Esophagus muscularis mucosa (tissue), 4 donors: ENCODE measurements around the gene PGRMC1. TPM values are rescaled to one million over a fixed set of nuclear protein-coding genes. Genes with fewer than 3 reads are reported as not detected.

Experiments used
- DNase-seq: peaks from one replicate; pipeline ENCODE4 v3.0.0-alpha.2; 2017; ENCODE audit errors: extremely low spot score
- H3K27ac ChIP-seq, 4 donors: fragments of 200-600 bp; sonication (generic); replicated peaks in 1 of 4; 1 replicate in 3 of 4; 2 replicates in 1 of 4; pipeline ENCODE4 v1.5.1; 2016 to 2019; ENCODE audit warnings: mild to moderate bottlenecking in 1 of 4
- H3K27me3 ChIP-seq, 4 donors: fragments of 200-600 bp; sonication (generic); one replicate each; pipeline versions ENCODE4 v1.5.1 to v1.6.0; 2016 to 2019
- H3K36me3 ChIP-seq, 4 donors: fragments of 200-600 bp; sonication (generic); one replicate each; pipeline ENCODE4 v1.5.1; 2016 to 2019
- H3K4me1 ChIP-seq, 4 donors: fragments of 200-600 bp; sonication (generic); one replicate each; pipeline ENCODE4 v1.5.1; 2016 to 2019
- H3K4me3 ChIP-seq, 4 donors: fragments of 200-600 bp; sonication (generic); 1 replicate in 2 of 4; 2 replicates in 2 of 4; pipeline ENCODE4 v1.5.1; 2016 to 2019; ENCODE audit warnings: mild to moderate bottlenecking in 4 of 4, moderate library complexity in 1 of 4
- H3K9me3 ChIP-seq, 4 donors: fragments of 200-600 bp; sonication (generic); 1 replicate in 3 of 4; 2 replicates in 1 of 4; pipeline ENCODE4 v1.5.1; 2016 to 2019
- EP300 ChIP-seq: sonication (generic); formaldehyde crosslinking; IDR thresholded peaks from one replicate; pipeline ENCODE4 v1.6.1; 2017; ENCODE audit warnings: antibody characterized with exemption
- POLR2A ChIP-seq: fragments of 450-650 bp; IDR thresholded peaks from one replicate; pipeline ENCODE4 v1.6.1; 2017; ENCODE audit warnings: antibody characterized with exemption, moderate library complexity, mild to moderate bottlenecking, low read depth
- POLR2AphosphoS5 ChIP-seq, 2 donors: sonication (generic); formaldehyde crosslinking; IDR thresholded peaks; one replicate each; pipeline ENCODE4 v1.6.1; 2017; ENCODE audit warnings: antibody characterized with exemption in 2 of 2
- WGBS: methylation state at CpG from one replicate; pipeline ENCODE4 v1.1.5; 2018; 5-methylcytosine and 5-hydroxymethylcytosine counted together
- intact Hi-C: fragments of 100-400 bp; cut with DNase I; formaldehyde crosslinking; loops from one replicate; pipeline ENCODE4 v1.15.1; 2023
- total RNA-seq, 4 donors: library from RNA; depleted of rRNA; stranded (reverse); fragments of >200 nt; gene quantifications; one replicate each; pipeline versions ENCODE4 v1.1.0 to v1.2.1, GENCODE V29; 2016
- TF ChIP-seq, protein P1 (sequence below), 3 experiments: fragments of 200-600 bp in 2 of 3; fragments of 450-650 bp in 1 of 3; sonication (generic) in 2 of 3; IDR thresholded peaks; one replicate each; pipeline ENCODE4 v1.5.1; 2017 to 2019; ENCODE audit warnings: antibody characterized with exemption in 3 of 3, mild to moderate bottlenecking in 2 of 3, moderate library complexity in 1 of 3

PGRMC1 gene
- total RNA-seq, 4 donors from 2014 or later = 94.7 to 152 (median 138) TPM

DNA sequence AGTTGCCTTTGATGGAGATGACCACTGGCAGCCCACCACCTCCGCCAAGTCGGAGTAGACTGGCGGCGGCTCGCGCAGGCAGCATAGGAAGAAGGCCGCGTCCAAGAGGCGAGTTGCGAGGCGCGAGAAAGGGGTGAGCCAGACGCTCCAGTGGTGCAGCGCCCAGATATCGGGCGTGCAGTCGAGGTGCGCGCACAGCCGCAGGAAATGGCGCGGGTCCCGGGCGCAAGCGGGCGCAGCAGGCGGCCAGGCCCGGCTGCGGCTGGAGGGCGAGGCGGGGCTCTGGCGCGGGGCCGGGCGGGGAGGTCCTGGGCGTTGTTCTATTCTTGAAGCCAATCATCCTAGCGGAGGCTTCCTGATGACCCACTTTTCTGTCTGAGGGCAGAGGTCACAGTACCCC is 13.2 kb upstream of the PGRMC1 start:
- no peak for DNase-seq
- 74% methylated on average over 23 of the region's 37 CpGs for whole genome bisulfite sequencing
- no peak overlapping the region for H3K27ac ChIP-seq
- H3K9me3 ChIP-seq = no peaks in the 10 kb centered on the region
- no peaks in the 10 kb centered on the region for H3K36me3 ChIP-seq
- no peaks in the 10 kb centered on the region for H3K27me3 ChIP-seq
- intact Hi-C loops = no loop called here
- no peak for TF ChIP-seq POLR2A
- TF ChIP-seq, protein P1, sequence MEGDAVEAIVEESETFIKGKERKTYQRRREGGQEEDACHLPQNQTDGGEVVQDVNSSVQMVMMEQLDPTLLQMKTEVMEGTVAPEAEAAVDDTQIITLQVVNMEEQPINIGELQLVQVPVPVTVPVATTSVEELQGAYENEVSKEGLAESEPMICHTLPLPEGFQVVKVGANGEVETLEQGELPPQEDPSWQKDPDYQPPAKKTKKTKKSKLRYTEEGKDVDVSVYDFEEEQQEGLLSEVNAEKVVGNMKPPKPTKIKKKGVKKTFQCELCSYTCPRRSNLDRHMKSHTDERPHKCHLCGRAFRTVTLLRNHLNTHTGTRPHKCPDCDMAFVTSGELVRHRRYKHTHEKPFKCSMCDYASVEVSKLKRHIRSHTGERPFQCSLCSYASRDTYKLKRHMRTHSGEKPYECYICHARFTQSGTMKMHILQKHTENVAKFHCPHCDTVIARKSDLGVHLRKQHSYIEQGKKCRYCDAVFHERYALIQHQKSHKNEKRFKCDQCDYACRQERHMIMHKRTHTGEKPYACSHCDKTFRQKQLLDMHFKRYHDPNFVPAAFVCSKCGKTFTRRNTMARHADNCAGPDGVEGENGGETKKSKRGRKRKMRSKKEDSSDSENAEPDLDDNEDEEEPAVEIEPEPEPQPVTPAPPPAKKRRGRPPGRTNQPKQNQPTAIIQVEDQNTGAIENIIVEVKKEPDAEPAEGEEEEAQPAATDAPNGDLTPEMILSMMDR (IDR thresholded peaks at IDR 0.05) = no peak
- no peak for TF ChIP-seq EP300
- TF ChIP-seq POLR2AphosphoS5 (IDR thresholded peaks at IDR 0.05) = no peak
- no peak overlapping the region for H3K4me3 ChIP-seq
- H3K4me1 ChIP-seq = no peaks in the 10 kb centered on the region

DNA sequence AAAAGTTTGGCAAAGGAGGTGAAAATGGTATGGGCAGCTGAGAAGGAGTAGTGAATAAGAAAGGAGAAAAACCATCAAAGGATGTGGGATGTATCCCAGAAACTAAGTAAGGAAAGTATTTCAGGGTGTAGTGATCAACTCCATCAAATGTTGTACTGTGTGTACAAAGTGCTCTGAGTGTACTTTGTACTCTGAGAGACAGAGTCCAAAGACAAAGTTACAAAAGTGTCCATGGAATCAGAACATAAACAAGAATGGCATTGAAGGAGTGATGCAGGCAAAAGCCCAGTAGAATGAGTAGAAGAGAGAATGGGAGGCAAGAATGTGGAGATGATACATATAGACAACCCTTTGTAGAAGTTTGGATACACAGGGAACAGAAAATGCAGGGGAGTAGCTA is 12.3 kb upstream of the PGRMC1 start:
- DNase-seq = no peak
- no peak overlapping the region for H3K27ac ChIP-seq
- H3K4me1 ChIP-seq = no peaks in the 10 kb centered on the region
- H3K27me3 ChIP-seq = no peaks in the 10 kb centered on the region
- no peak for TF ChIP-seq POLR2AphosphoS5 (IDR thresholded peaks at IDR 0.05)
- no peak for TF ChIP-seq POLR2A
- TF ChIP-seq, protein P1 (IDR thresholded peaks at IDR 0.05) = no peak
- no peak for TF ChIP-seq EP300
- intact Hi-C loops = no loop called here
- H3K4me3 ChIP-seq = no peak overlapping the region
- no peaks in the 10 kb centered on the region for H3K9me3 ChIP-seq
- no peaks in the 10 kb centered on the region for H3K36me3 ChIP-seq

DNA sequence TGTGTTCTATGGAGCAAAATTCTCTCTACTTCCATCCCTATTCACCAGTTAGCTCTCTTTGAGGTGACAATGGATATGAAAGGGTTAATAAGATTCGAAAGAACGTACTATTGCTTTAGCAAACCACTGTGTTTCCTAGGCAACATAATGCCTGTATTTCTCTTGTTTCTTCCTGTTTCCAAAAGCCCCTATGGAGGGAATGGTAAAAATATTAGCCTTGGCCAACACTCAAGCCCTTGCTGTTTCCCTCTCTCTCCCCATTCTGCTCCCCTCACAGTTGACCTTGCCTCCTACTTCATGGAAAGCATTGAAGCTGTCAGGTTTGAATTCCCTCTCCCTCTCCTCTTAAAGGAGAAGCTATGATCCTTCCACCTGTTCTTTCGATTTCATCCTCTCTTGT is 9.6 kb upstream of the PGRMC1 start:
- H3K4me1 ChIP-seq = no peaks in the 10 kb centered on the region
- H3K27me3 ChIP-seq = no peaks in the 10 kb centered on the region
- H3K27ac ChIP-seq = no peak overlapping the region
- intact Hi-C loops = no loop called here
- no peaks in the 10 kb centered on the region for H3K9me3 ChIP-seq
- WGBS = 40% methylated on average over 3 of the region's 3 CpGs
- no peak for DNase-seq
- no peaks in the 10 kb centered on the region for H3K36me3 ChIP-seq
- TF ChIP-seq POLR2A (no peak), EP300 (no peak), POLR2AphosphoS5 (IDR thresholded peaks at IDR 0.05) (no peak)
- TF ChIP-seq, protein P1 (IDR thresholded peaks at IDR 0.05) = no peak
- H3K4me3 ChIP-seq = no peak overlapping the region

DNA sequence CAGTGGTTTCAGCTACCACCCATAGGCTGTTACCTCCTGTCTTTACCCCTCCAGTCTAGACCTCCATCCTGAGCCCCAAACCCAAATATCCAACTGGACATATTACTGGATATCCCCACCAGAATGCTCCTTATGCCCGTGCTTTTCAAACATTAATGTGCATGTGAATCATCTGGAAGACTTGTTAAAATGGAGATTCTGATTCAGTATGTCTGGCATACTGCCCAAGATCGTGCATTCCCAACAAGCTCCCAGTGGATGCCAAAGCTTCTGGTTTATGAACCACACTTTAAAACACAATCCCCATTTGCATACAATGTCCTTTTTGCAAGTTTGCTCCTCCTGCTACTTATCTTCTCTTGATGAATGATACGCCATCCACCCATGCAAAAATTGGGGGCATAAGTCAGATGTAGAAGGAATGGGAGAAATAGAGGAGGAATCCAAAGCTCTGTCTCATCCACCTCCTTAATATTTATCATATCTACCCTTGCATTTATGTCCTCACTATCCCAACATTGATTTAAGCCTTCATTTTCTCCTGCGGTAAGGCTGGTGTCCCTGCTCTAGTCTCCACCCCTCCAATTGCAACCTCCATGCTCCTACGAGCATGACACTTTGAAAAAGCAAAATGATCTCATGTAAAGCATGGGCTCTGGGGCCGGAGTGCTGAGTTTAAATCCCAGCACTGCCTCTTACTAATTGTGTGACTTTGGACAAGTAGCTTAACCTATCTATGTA is 7.4 kb upstream of the PGRMC1 start:
- intact Hi-C loops = no loop called here
- Histone ChIP-seq H3K27me3 (no peaks in the 10 kb centered on the region), H3K36me3 (no peaks in the 10 kb centered on the region), H3K27ac (no peak overlapping the region), H3K4me3 (no peak overlapping the region), H3K4me1 (no peaks in the 10 kb centered on the region), H3K9me3 (no peaks in the 10 kb centered on the region)
- TF ChIP-seq POLR2AphosphoS5 (IDR thresholded peaks at IDR 0.05) (no peak), EP300 (no peak), POLR2A (no peak)
- TF ChIP-seq, protein P1 (IDR thresholded peaks at IDR 0.05) = no peak
- WGBS = 76% methylated on average over 6 of the region's 6 CpGs
- DNase-seq = no peak

DNA sequence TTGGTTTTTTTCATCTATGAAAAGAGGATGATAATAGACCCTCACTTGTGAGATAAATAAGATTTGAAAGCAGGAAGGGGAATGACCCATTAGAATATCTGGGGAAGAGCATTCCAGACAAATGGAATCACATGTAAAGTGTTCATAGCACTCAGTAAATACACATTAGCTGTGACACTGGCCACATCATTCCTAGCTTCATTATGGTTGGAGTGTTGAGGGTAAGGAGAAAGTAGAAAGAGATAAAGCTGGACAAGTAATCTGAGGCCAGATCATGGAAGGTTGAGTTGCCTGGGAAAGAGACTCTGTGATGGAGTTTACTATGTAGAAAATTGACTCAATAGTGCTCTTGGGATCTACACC is 6.9 kb upstream of the PGRMC1 start:
- no peaks in the 10 kb centered on the region for H3K4me1 ChIP-seq
- no peaks in the 10 kb centered on the region for H3K27me3 ChIP-seq
- no peaks in the 10 kb centered on the region for H3K36me3 ChIP-seq
- no peak overlapping the region for H3K27ac ChIP-seq
- no peak for DNase-seq
- intact Hi-C loops = no loop called here
- H3K4me3 ChIP-seq = no peak overlapping the region
- H3K9me3 ChIP-seq = no peaks in the 10 kb centered on the region
- TF ChIP-seq EP300 (no peak), POLR2A (no peak), POLR2AphosphoS5 (IDR thresholded peaks at IDR 0.05) (no peak)
- TF ChIP-seq, protein P1 (IDR thresholded peaks at IDR 0.05) = no peak
